Activated CD8-positive, alpha-beta T cell treated with anti-CD3 and anti-CD28 coated beads, Interleukin-2, amount 10 ng/mL, durations not matched to agents 7 days and 5 days (primary cell): Measurements from ENCODE around the gene ATP7A. TPM values are rescaled to one million over a fixed set of nuclear protein-coding genes. Genes with fewer than 3 reads are reported as not detected.

Source experiments
- ATAC-seq: fragments of 150-1000 bp; cut with Tn5 transposase; one replicate; pipeline ENCODE4 v1.10.0; 2021; ENCODE audit warnings: moderate library complexity
- CTCF ChIA-PET: fragments of 350-600 bp; sonication (Branson Sonifier 250); formaldehyde crosslinking; loops from one replicate; lab custom pipeline; 2021; ENCODE audit warnings: antibody characterized with exemption; lab: Charles Lee
- POLR2A ChIA-PET: fragments of 350-600 bp; sonication (Branson Sonifier 250); formaldehyde crosslinking; loops from one replicate; lab custom pipeline; 2021; ENCODE audit warnings: antibody characterized with exemption; lab: Charles Lee
- DNase-seq: peaks from one replicate; pipeline ENCODE4 v3.0.0-alpha.2; 2020
- H3K27ac Mint-ChIP-seq: one replicate; pipeline ENCODE4 v1.8.0; 2021; ENCODE audit warnings: mild to moderate bottlenecking, mixed read lengths
- H3K27me3 Mint-ChIP-seq: one replicate; pipeline ENCODE4 v1.8.0; 2021; ENCODE audit warnings: low read depth, mixed read lengths
- H3K36me3 Mint-ChIP-seq: one replicate; pipeline ENCODE4 v1.8.0; 2021; ENCODE audit warnings: low read depth, mixed read lengths
- H3K4me1 Mint-ChIP-seq: one replicate; pipeline ENCODE4 v1.8.0; 2021; ENCODE audit warnings: low read depth, mixed read lengths
- H3K4me3 Mint-ChIP-seq: one replicate; pipeline ENCODE4 v1.8.0; 2021; ENCODE audit warnings: mild to moderate bottlenecking, mixed read lengths
- H3K9me3 Mint-ChIP-seq: one replicate; pipeline ENCODE4 v1.8.0; 2022; ENCODE audit warnings: mixed read lengths; ENCODE audit not compliant: insufficient read depth
- total RNA-seq, 2 experiments: library from RNA; stranded (reverse); gene quantifications; one replicate each; pipeline ENCODE4 v1.2.3, GENCODE V29; 2021

The ATP7A gene
- total RNA-seq, 2 experiments from 2014 or later, result 8.6 to 8.8 TPM

DNA sequence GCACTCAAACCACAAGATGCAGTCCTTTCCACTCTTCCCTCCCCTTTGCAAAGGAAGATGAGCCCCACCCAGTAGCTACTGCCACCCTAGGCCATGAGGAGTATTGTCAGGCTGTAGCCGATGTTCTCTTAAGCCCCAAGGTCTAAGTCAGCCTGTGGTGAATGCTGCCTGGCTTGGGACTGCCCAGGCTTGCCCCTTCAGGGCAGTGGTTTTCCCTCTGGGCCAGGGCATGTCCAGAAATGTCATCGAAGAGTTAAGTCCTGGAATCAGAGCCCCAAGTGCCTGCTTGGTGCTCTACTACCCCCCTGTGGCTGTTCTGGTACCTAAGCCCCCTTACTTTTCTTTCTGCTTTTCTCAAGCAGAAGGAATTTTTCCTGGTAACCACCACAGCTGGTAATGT is 181.8 kb downstream of the ATP7A start:
- H3K27ac Mint-ChIP-seq, result no peak overlapping the region
- CTCF ChIA-PET, result interaction anchor here (0.6 to 2.0 kb wide), 15 partner anchors 8 to 193 kb away, joined by 3 to 7 read pairs (median 3); partner anchors contain the start of gene COX7B
- H3K9me3 Mint-ChIP-seq, result peaks cover 3% of the 10 kb centered on the region

DNA sequence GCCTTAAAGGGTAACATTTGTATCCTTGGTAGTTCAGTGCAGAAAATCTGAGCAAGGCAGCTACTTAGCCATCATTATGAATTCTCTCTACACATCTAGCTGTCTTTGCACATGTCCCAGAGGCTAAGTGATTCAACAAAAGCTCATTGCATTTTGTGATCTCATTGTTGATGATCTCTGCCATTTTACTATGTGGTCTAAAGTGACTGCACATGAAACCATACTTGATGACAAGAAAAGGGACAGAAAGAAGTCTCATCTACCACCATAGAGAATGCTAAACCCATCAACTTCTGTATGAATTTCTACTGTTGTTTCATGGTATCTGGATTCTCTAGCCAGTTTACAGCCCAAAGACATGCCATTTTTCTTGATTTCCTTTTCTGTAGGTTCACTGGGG is 187.6 kb downstream of the ATP7A start:
- ATAC-seq (no peak), DNase-seq (no peak)
- peaks cover 22% of the 10 kb centered on the region for H3K4me1 Mint-ChIP-seq
- CTCF ChIA-PET, result no interaction called here
- POLR2A ChIA-PET, result interaction anchor here (0.6 to 0.9 kb wide), 2 partner anchors 344 to 1068 kb away, joined by 3 read pairs; no protein-coding TSS in a partner anchor
- peaks cover 10% of the 10 kb centered on the region for H3K36me3 Mint-ChIP-seq
- H3K9me3 Mint-ChIP-seq, result no peaks in the 10 kb centered on the region
- H3K4me3 Mint-ChIP-seq, result no peak overlapping the region
- H3K27ac Mint-ChIP-seq, result no peak overlapping the region
- no peaks in the 10 kb centered on the region for H3K27me3 Mint-ChIP-seq

More for the DNA sequence above, 181.8 kb downstream of the ATP7A start:
- no peak overlapping the region for H3K4me3 Mint-ChIP-seq
- peak; percentile 38 for DNase-seq
- peak; percentile 65 for ATAC-seq
- POLR2A ChIA-PET, result no interaction called here
- peaks cover 11% of the 10 kb centered on the region for H3K27me3 Mint-ChIP-seq
- peaks cover 3% of the 10 kb centered on the region for H3K36me3 Mint-ChIP-seq
- H3K4me1 Mint-ChIP-seq, result peaks cover 11% of the 10 kb centered on the region

Other genes starting within 250 kb of the ATP7A start
- 10 to 100 TPM; 59.9 to 65.8 TPM for gene ATRX, start 124.5 kb upstream of the ATP7A start, total RNA-seq
- gene MAGT1, start 15.3 kb upstream of the ATP7A start, total RNA-seq, result 10 to 100 TPM; 50.2 to 51.6 TPM
- 100 to 1,000 TPM; 329 to 334 TPM for gene COX7B, start 11.2 kb upstream of the ATP7A start, total RNA-seq
- gene PGAM4, start 58.9 kb downstream of the ATP7A start, total RNA-seq, result 1 to 10 TPM in 1 of 2 experiments, under 1 TPM in 1; 0.52 to 1.1 TPM
- 1,000 to 10,000 TPM; 1,137 to 1,152 TPM for gene PGK1, start 193.6 kb downstream of the ATP7A start, total RNA-seq
- 10 to 100 TPM; 16.6 to 19.0 TPM for gene TAF9B, start 229.0 kb downstream of the ATP7A start, total RNA-seq